Mesenchymal stem cell (in vitro differentiated cells and primary cell): Measurements from ENCODE around the gene COPS9.

ENCODE experiments used
- DNase-seq: peaks from one replicate; pipeline ENCODE4 v3.0.0-alpha.2; 2013
- H2AFZ ChIP-seq: one replicate; pipeline ENCODE4 v1.6.1; 2013; ENCODE audit warnings: low read depth, mild to moderate bottlenecking, control low read depth, inconsistent platforms, low read length, moderate library complexity
- H2AK5ac ChIP-seq: 2 replicates; pipeline ENCODE4 v1.6.1; 2013; ENCODE audit warnings: low read length, moderate library complexity, mild to moderate bottlenecking, inconsistent platforms; ENCODE audit not compliant: severe bottlenecking
- H2BK120ac ChIP-seq: one replicate; pipeline ENCODE4 v1.6.1; 2013; ENCODE audit warnings: low read depth, mild to moderate bottlenecking, inconsistent platforms, low read length, moderate library complexity
- H2BK12ac ChIP-seq, 2 experiments: one replicate each; pipeline ENCODE4 v1.6.1; 2013; ENCODE audit warnings: inconsistent platforms in 2 of 2, low read length in 2 of 2, mild to moderate bottlenecking in 2 of 2, moderate library complexity in 2 of 2, control low read depth in 1 of 2
- H2BK15ac ChIP-seq: one replicate; pipeline ENCODE4 v1.6.1; 2013; ENCODE audit warnings: mild to moderate bottlenecking, low read depth, inconsistent platforms; ENCODE audit not compliant: poor library complexity, severe bottlenecking
- H2BK5ac ChIP-seq: 2 replicates; pipeline ENCODE4 v1.6.1; 2013; ENCODE audit warnings: low read depth, mild to moderate bottlenecking, low read length, control low read depth, inconsistent platforms; ENCODE audit not compliant: poor library complexity, severe bottlenecking
- H3K14ac ChIP-seq, 2 experiments: one replicate each; pipeline ENCODE4 v1.6.1; 2013; ENCODE audit warnings: inconsistent platforms in 2 of 2, low read length in 2 of 2, control low read depth in 1 of 2, mild to moderate bottlenecking in 1 of 2, moderate library complexity in 1 of 2
- H3K18ac ChIP-seq, 2 experiments: one replicate each; pipeline ENCODE4 v1.6.1; 2013; ENCODE audit warnings: inconsistent platforms in 2 of 2, low read length in 2 of 2, control low read depth in 1 of 2, low read depth in 1 of 2, mild to moderate bottlenecking in 1 of 2
- H3K23ac ChIP-seq, 2 experiments: one replicate each; pipeline ENCODE4 v1.6.1; 2013; ENCODE audit warnings: inconsistent platforms in 2 of 2, low read length in 2 of 2, mild to moderate bottlenecking in 2 of 2, moderate library complexity in 2 of 2, control low read depth in 1 of 2
- H3K27ac ChIP-seq: 2 replicates; pipeline ENCODE4 v1.5.1; 2013; ENCODE audit warnings: mild to moderate bottlenecking, moderate library complexity, low read length, control low read depth, inconsistent platforms; ENCODE audit not compliant: poor library complexity, severe bottlenecking
- H3K27me3 ChIP-seq, 2 experiments: 2 replicates each; pipeline versions ENCODE4 v1.6.1 to v1.7.0; 2013; ENCODE audit warnings: low read length in 2 of 2, mild to moderate bottlenecking in 2 of 2, moderate library complexity in 2 of 2, control low read depth in 1 of 2, inconsistent platforms in 1 of 2; ENCODE audit not compliant: control insufficient read depth in 1 of 2, insufficient read depth in 1 of 2
- H3K36me3 ChIP-seq, 2 experiments: 2 replicates each; pipeline versions ENCODE4 v1.6.1 to v1.7.0; 2013; ENCODE audit warnings: low read length in 2 of 2, control low read depth in 1 of 2, inconsistent platforms in 1 of 2, low read depth in 1 of 2, mild to moderate bottlenecking in 1 of 2; ENCODE audit not compliant: insufficient read depth in 2 of 2, control insufficient read depth in 1 of 2
- H3K4ac ChIP-seq, 2 experiments: one replicate each; pipeline ENCODE4 v1.6.1; 2013; ENCODE audit warnings: inconsistent platforms in 2 of 2, low read length in 2 of 2, mild to moderate bottlenecking in 2 of 2, moderate library complexity in 2 of 2, control low read depth in 1 of 2, low read depth in 1 of 2
- H3K4me1 ChIP-seq: 2 replicates; pipeline ENCODE4 v1.6.1; 2013; ENCODE audit warnings: low read depth, low read length, control low read depth; ENCODE audit not compliant: control insufficient read depth, insufficient read depth
- H3K4me2 ChIP-seq: 2 replicates; pipeline ENCODE4 v1.6.1; 2013; ENCODE audit warnings: low read length, mild to moderate bottlenecking, inconsistent platforms; ENCODE audit not compliant: poor library complexity, severe bottlenecking
- H3K4me3 ChIP-seq, 2 experiments: 2 replicates each; pipeline versions ENCODE4 v1.5.1 to v1.7.0; 2013; ENCODE audit warnings: low read length in 2 of 2, mild to moderate bottlenecking in 2 of 2, control low read depth in 1 of 2, low read depth in 1 of 2; ENCODE audit not compliant: insufficient read depth in 1 of 2
- H3K79me1 ChIP-seq: replicated peaks from 2 replicates; pipeline ENCODE4 v1.6.1; 2013; ENCODE audit warnings: mild to moderate bottlenecking, control low read depth, low read length, inconsistent platforms; ENCODE audit not compliant: poor library complexity, severe bottlenecking
- H3K9ac ChIP-seq: 2 replicates; pipeline ENCODE4 v1.7.0; 2013; ENCODE audit warnings: mild to moderate bottlenecking, low read length, moderate library complexity
- H3K9me3 ChIP-seq: 2 replicates; pipeline ENCODE4 v1.7.0; 2013; ENCODE audit warnings: mild to moderate bottlenecking, low read length; ENCODE audit not compliant: control insufficient read depth
- H4K8ac ChIP-seq: one replicate; pipeline ENCODE4 v1.6.1; 2013; ENCODE audit warnings: inconsistent platforms, mild to moderate bottlenecking, low read length, moderate library complexity
- H4K91ac ChIP-seq: one replicate; pipeline ENCODE4 v1.6.1; 2013; ENCODE audit warnings: mild to moderate bottlenecking, low read length, inconsistent platforms
- WGBS: methylation state at CpG from one replicate; pipeline ENCODE4 v1.1.7; 2013; ENCODE audit warnings: mixed read lengths; 5-methylcytosine and 5-hydroxymethylcytosine counted together

Gene COPS9

DNA sequence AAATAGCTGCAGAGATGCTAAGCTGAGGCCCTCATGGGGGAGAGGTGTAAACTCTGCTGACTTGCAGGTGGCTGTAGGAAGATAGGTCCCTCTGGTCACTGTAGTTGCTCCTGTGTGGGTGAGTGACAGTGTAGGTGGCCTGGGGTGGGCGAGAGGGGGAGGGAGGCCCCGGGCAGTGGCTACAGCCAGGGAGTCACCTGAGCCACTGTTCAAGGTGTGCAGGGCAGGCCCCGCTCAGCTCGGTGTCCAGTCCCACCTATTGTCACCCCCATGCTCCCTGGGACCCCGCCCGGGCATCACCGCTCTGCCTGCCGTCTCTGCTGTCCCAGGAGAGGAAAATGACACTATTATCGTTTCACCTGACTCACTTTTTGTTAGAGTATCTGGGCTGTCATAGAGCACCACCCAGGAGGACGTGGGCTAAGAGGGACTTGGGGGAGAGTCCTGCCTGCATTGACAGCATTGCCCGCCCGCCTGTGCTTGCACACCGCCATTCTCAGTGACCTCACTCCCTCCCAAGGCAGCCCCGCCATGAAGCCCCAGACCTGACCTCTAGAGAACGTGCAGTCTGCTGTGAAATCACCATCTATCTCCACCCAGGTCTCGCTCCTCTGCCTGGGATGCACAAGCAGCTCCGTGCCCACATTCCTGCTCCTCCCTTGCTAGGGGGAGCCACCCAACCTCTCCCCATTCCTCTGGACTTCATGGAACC is 29.2 kb downstream of the COPS9 start:
- H2AK5ac ChIP-seq, result no peak overlapping the region
- no peak for DNase-seq
- no peak overlapping the region for H4K91ac ChIP-seq
- no peak overlapping the region for H2BK15ac ChIP-seq
- H3K4ac ChIP-seq, result no peak overlapping the region
- peaks cover 3 to 44% of the 10 kb centered on the region in 2 experiments for H3K27me3 ChIP-seq
- no peak overlapping the region for H3K4me2 ChIP-seq
- no peak overlapping the region for H2BK12ac ChIP-seq
- H3K9ac ChIP-seq, result no peak overlapping the region
- H3K27ac ChIP-seq, result no peak overlapping the region
- no peak overlapping the region for H3K23ac ChIP-seq
- H3K36me3 ChIP-seq, result no peaks in the 10 kb centered on the region
- WGBS, result 80% methylated on average over 17 of the region's 17 CpGs
- H3K18ac ChIP-seq, result no peak overlapping the region
- no peak overlapping the region for H4K8ac ChIP-seq
- no peaks in the 10 kb centered on the region for H3K79me1 ChIP-seq
- H2BK5ac ChIP-seq, result no peak overlapping the region
- H3K4me1 ChIP-seq, result peaks cover 1% of the 10 kb centered on the region
- no peak overlapping the region for H3K14ac ChIP-seq
- H2BK120ac ChIP-seq, result no peak overlapping the region
- H3K4me3 ChIP-seq, result no peak overlapping the region
- H2AFZ ChIP-seq, result no peak overlapping the region
- no peaks in the 10 kb centered on the region for H3K9me3 ChIP-seq

DNA sequence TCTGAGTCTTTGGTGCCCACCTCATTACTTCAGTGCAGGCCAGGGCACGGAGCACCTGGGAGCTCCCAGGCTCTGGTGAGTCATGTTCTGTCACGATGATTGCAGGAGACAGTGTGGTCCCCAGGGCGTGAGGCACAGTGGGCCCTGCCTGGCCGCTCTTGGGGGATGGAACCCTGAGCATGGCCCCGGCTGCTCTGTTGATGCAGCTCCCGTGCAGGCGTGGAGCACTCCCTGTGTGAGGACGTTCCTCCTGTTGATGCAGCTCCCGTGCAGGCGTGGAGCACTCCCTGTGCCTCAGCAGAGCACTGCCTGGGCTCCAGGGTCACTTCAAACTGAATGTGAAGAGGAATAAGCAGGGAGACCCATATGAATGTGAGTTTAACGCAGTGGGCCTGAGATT is 30.1 kb downstream of the COPS9 start:
- no peak overlapping the region for H2BK12ac ChIP-seq
- peaks cover 1% of the 10 kb centered on the region for H3K4me1 ChIP-seq
- no peak overlapping the region for H2AK5ac ChIP-seq
- no peaks in the 10 kb centered on the region for H3K79me1 ChIP-seq
- no peak overlapping the region for H2BK5ac ChIP-seq
- H4K8ac ChIP-seq, result no peak overlapping the region
- H4K91ac ChIP-seq, result no peak overlapping the region
- H3K27me3 ChIP-seq, result peaks cover 0 to 35% of the 10 kb centered on the region in 2 experiments
- no peak overlapping the region for H3K18ac ChIP-seq
- no peak for DNase-seq
- H2BK15ac ChIP-seq, result no peak overlapping the region
- no peak overlapping the region for H3K4ac ChIP-seq
- no peak overlapping the region for H2BK120ac ChIP-seq
- H3K4me3 ChIP-seq, result no peak overlapping the region
- no peak overlapping the region for H3K4me2 ChIP-seq
- H3K9ac ChIP-seq, result no peak overlapping the region
- peaks cover under 1% of the 10 kb centered on the region for H3K9me3 ChIP-seq
- WGBS, result 72% methylated on average over 11 of the region's 11 CpGs
- no peak overlapping the region for H2AFZ ChIP-seq
- no peak overlapping the region for H3K14ac ChIP-seq
- no peaks in the 10 kb centered on the region for H3K36me3 ChIP-seq
- H3K23ac ChIP-seq, result no peak overlapping the region
- H3K27ac ChIP-seq, result no peak overlapping the region

DNA sequence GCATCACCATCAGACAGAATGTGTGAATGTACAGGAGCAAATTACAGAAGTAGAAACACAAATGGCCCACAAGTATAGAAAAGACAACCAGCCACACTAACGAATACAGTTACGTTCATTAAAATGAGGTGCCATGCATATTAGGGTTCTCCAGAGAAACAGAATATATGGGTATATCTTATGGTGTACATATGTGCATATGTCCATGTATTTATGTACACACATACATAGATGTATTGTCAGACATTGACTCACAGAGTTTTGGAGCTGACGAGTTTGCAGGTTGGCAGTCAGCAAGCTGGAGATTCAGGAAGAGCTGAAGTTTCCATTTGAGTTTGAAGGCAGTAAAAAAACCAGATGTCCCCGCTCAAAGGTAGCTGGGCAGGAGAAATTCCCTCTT is 33.0 kb downstream of the COPS9 start:
- Histone ChIP-seq H2BK12ac (no peak overlapping the region), H3K79me1 (no peaks in the 10 kb centered on the region), H3K18ac (no peak overlapping the region), H3K4me3 (no peak overlapping the region), H4K91ac (no peak overlapping the region), H3K9me3 (peaks cover 13% of the 10 kb centered on the region), H3K4me1 (peaks cover 1% of the 10 kb centered on the region), H3K4ac (no peak overlapping the region), H2BK120ac (no peak overlapping the region), H3K27ac (no peak overlapping the region), H2BK15ac (no peak overlapping the region), H3K36me3 (no peaks in the 10 kb centered on the region), H3K4me2 (no peak overlapping the region), H4K8ac (no peak overlapping the region), H2AK5ac (no peak overlapping the region), H3K27me3 (peaks cover 0 to 35% of the 10 kb centered on the region in 2 experiments), H3K9ac (no peak overlapping the region), H3K23ac (no peak overlapping the region), H2AFZ (no peak overlapping the region), H2BK5ac (no peak overlapping the region), H3K14ac (no peak overlapping the region)
- 71% methylated on average over 2 of the region's 4 CpGs for WGBS
- no peak for DNase-seq

DNA sequence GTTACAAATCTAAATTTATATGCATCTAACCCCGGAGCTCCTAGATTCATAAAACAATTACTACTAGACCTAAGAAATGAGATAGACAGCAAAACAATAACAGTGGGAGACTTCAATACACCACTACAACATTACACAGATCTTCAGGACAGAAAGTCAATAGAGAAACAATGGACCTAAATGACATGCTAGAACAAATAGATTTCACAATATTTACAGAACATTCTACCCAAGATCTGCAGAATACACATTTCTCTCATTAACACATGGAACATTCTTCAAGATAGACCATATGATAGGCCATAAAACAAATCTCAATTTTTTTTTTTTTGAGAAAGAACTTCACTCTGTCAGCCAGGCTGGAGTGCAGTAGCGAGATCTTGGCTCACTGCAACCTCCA is 37.8 kb downstream of the COPS9 start:
- Histone ChIP-seq H4K8ac (no peak overlapping the region), H2BK15ac (no peak overlapping the region), H2AK5ac (no peak overlapping the region), H2BK5ac (no peak overlapping the region), H3K27ac (no peak overlapping the region), H3K4me1 (peaks cover 1% of the 10 kb centered on the region), H3K4me2 (no peak overlapping the region), H3K27me3 (peaks cover 0 to 55% of the 10 kb centered on the region in 2 experiments), H4K91ac (no peak overlapping the region), H3K79me1 (no peaks in the 10 kb centered on the region), H3K14ac (no peak overlapping the region), H3K9ac (no peak overlapping the region), H3K4ac (no peak overlapping the region), H2BK120ac (no peak overlapping the region), H3K4me3 (no peak overlapping the region), H3K9me3 (peaks cover 26% of the 10 kb centered on the region), H2BK12ac (no peak overlapping the region), H3K23ac (no peak overlapping the region), H3K18ac (no peak overlapping the region), H2AFZ (no peak overlapping the region), H3K36me3 (no peaks in the 10 kb centered on the region)
- 53% methylated on average over 2 of the region's 2 CpGs for WGBS
- DNase-seq, result no peak
